Heart left ventricle (tissue), 16 donors: ENCODE results near the gene SRC. TPM values are rescaled to one million over a fixed set of nuclear protein-coding genes. Genes with fewer than 3 reads are reported as not detected.

Source experiments
- ATAC-seq, 4 donors: fragments of 200-7000 bp; cut with Tn5 transposase; one replicate each; pipeline ENCODE4 v1.9.1; 2020 to 2022; ENCODE audit warnings: moderate library complexity in 4 of 4, mild to moderate bottlenecking in 3 of 4, moderate number of reproducible peaks in 1 of 4
- DNase-seq, 5 donors: peaks; one replicate each; pipeline ENCODE4 v3.0.0-alpha.2; 2020
- H3K27ac ChIP-seq, 12 donors: fragments of 200-600 bp; sonication (generic) in 4 of 12; one replicate each; pipeline versions ENCODE4 v1.5.0 to v1.8.0; 2016 to 2022; ENCODE audit warnings: mild to moderate bottlenecking in 2 of 12
- H3K27me3 ChIP-seq, 9 donors: fragments of 200-600 bp; sonication (generic) in 2 of 9; one replicate each; pipeline versions ENCODE4 v1.5.1 to v1.8.0; 2016 to 2022; ENCODE audit warnings: mild to moderate bottlenecking in 3 of 9
- H3K36me3 ChIP-seq, 9 donors: fragments of 200-600 bp; sonication (generic) in 2 of 9; one replicate each; pipeline versions ENCODE4 v1.5.0 to v1.8.0; 2018 to 2022; ENCODE audit warnings: mild to moderate bottlenecking in 2 of 9
- H3K4me1 ChIP-seq, 12 donors: fragments of 200-600 bp; sonication (generic) in 4 of 12; one replicate each; pipeline versions ENCODE4 v1.5.0 to v1.8.0; 2016 to 2022; ENCODE audit warnings: mild to moderate bottlenecking in 3 of 12
- H3K4me3 ChIP-seq, 12 donors: fragments of 200-600 bp; sonication (generic) in 4 of 12; one replicate each; pipeline versions ENCODE4 v1.5.0 to v1.8.0; 2017 to 2022; ENCODE audit warnings: mild to moderate bottlenecking in 9 of 12, moderate library complexity in 4 of 12
- H3K9me3 ChIP-seq, 12 donors: fragments of 200-600 bp; sonication (generic) in 4 of 12; one replicate each; pipeline versions ENCODE4 v1.5.0 to v1.8.0; 2016 to 2022; ENCODE audit warnings: mild to moderate bottlenecking in 1 of 12
- POLR2A ChIP-seq, 2 donors: fragments of 450-650 bp; IDR thresholded peaks; one replicate each; pipeline ENCODE4 v1.6.1; 2017; ENCODE audit warnings: antibody characterized with exemption in 2 of 2, mild to moderate bottlenecking in 2 of 2, moderate library complexity in 2 of 2
- WGBS, 4 donors: extraction: QIAGEN DNeasy Blood & Tissue Kit in 2 of 4; methylation state at CpG; one replicate each; pipeline versions ENCODE4 v1.1.5 to v1.1.7; 2013 to 2018; 5-methylcytosine and 5-hydroxymethylcytosine counted together
- intact Hi-C, 10 donors: fragments of 100-400 bp; cut with DNase I; formaldehyde crosslinking; loops; one replicate each; pipeline versions ENCODE4 v1.11.1 to v1.14.2; 2022
- polyA plus RNA-seq, 2 donors: library from polyadenylated mRNA; stranded (reverse); fragments of 200-250 nt; gene quantifications; one replicate each; pipeline ENCODE4 v1.2.3, GENCODE V29; 2013
- total RNA-seq, 9 donors: library from RNA; depleted of rRNA in 2 of 9; stranded (reverse); fragments of >200 nt in 2 of 9; fragmentation: NEBNext Ultra II Directional in 3 of 9; extraction: Animal tissue kit (Norgen Biotek cat#: 25700) in 3 of 9; gene quantifications; one replicate each; pipeline versions ENCODE4 v1.1.0 to v1.2.4, GENCODE V29; 2016 to 2023
- TF ChIP-seq, protein P1 (sequence below), 12 donors: fragments of 200-600 bp; sonication (generic) in 4 of 12; IDR thresholded peaks; one replicate each; pipeline versions ENCODE4 v1.5.0 to v1.8.0; 2018 to 2022; ENCODE audit warnings: antibody characterized with exemption in 12 of 12, mild to moderate bottlenecking in 5 of 12
- donor health status: ischemic (EF 13 %, LVEDD 7.1; RV severe dilation, severe dysfunction).
- donor health status: healthy with polysubstance abuse.
- donor health status: DM: no; HTN: yes; CAD: no.
- donor health status: DM: no; HTN: no; CAD: no.
- donor health status: ischemic (EF 25% LVEDD 6.9; RV normal size, moderate dysfunction).
- donor health status: ischemic (EF 25% LVEDD 5.7; RV mildly dilated, moderate dysfunction).
- donor health status: healthy.
- donor health status: DM: yes; HTN: yes; CAD: no.
- donor health status: ischemic (EF 35%, LVEDD 5.7; RV mildly dilated, moderate dysfunction).
- donor health status: nonischemic (EF 11% LVEDD 7.7; RV severe dilation, severe dysfunction).
- donor health status: DM: yes; HTN: yes; CAD: no.
- donor health status: PGD.
- donor health status: ischemic (EF 29% LVEDD 5.4; RV normal size, mild dysfunction).
- donor health status: nonischemic (EF 23%, LVEDD 6.1; RV moderate dilation, normal function).

Gene SRC
- total and polyA plus RNA-seq, 11 donors: 2.5 to 19.9 (median 5.1) TPM

GRCh38 chr20:37301558-37301957, 44.4 kb upstream of the SRC start:
- DNase-seq: no peak
- H3K9me3 ChIP-seq: no peaks in the 10 kb centered on the region
- peaks cover 0 to 28% (median 20%) of the 10 kb centered on the region in 12 donors for H3K4me1 ChIP-seq
- no peak for ATAC-seq
- no peak for TF ChIP-seq POLR2A (IDR thresholded peaks at IDR 0.05)
- TF ChIP-seq, protein P1, sequence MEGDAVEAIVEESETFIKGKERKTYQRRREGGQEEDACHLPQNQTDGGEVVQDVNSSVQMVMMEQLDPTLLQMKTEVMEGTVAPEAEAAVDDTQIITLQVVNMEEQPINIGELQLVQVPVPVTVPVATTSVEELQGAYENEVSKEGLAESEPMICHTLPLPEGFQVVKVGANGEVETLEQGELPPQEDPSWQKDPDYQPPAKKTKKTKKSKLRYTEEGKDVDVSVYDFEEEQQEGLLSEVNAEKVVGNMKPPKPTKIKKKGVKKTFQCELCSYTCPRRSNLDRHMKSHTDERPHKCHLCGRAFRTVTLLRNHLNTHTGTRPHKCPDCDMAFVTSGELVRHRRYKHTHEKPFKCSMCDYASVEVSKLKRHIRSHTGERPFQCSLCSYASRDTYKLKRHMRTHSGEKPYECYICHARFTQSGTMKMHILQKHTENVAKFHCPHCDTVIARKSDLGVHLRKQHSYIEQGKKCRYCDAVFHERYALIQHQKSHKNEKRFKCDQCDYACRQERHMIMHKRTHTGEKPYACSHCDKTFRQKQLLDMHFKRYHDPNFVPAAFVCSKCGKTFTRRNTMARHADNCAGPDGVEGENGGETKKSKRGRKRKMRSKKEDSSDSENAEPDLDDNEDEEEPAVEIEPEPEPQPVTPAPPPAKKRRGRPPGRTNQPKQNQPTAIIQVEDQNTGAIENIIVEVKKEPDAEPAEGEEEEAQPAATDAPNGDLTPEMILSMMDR (IDR thresholded peaks at IDR 0.05): no peak
- intact Hi-C loops: no loop called here
- WGBS, 4 donors: 94 to 98% (median 95%) methylated on average over 3 of the region's 3 CpGs
- no peak overlapping the region for H3K27ac ChIP-seq
- no peaks in the 10 kb centered on the region for H3K27me3 ChIP-seq
- H3K36me3 ChIP-seq: peaks cover 0 to 62% (median 37%) of the 10 kb centered on the region in 9 donors
- H3K4me3 ChIP-seq: no peak overlapping the region

GRCh38 chr20:37302981-37303380, 43.0 kb upstream of the SRC start:
- peaks cover 0 to 29% (median 12%) of the 10 kb centered on the region in 12 donors for H3K4me1 ChIP-seq
- TF ChIP-seq POLR2A (IDR thresholded peaks at IDR 0.05): no peak
- TF ChIP-seq, protein P1 (IDR thresholded peaks at IDR 0.05): no peak
- H3K27ac ChIP-seq: no peak overlapping the region
- DNase-seq (no peak), ATAC-seq (no peak)
- H3K27me3 ChIP-seq: no peaks in the 10 kb centered on the region
- WGBS, 4 donors: 89 to 97% (median 93%) methylated on average over 2 of the region's 2 CpGs
- H3K36me3 ChIP-seq: peaks cover 0 to 69% (median 42%) of the 10 kb centered on the region in 9 donors
- intact Hi-C loops: no loop called here
- H3K4me3 ChIP-seq: no peak overlapping the region
- no peaks in the 10 kb centered on the region for H3K9me3 ChIP-seq

DNA sequence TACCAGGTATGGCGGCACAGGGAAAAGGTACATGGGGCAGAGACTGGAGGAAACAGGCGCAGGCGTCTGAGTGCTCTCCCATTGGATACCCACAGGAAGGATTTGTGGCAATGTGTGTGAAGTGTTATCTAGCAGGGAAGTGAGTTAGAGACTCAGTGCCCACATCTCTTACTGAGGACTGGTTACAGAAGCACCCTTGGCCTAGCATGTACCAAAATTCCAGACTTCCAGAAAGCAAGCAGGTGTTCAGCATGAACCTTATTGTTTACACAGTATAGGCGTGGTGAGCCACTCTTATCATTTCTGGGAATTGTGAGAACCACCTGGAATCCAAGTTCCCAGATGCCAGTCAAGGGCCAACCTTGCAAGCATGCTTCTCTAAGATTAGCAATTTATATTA, 42.3 kb upstream of the SRC start:
- Histone ChIP-seq H3K27me3 (no peaks in the 10 kb centered on the region), H3K4me3 (no peak overlapping the region), H3K27ac (no peak overlapping the region), H3K9me3 (no peaks in the 10 kb centered on the region), H3K4me1 (peaks cover 0 to 34% (median 13%) of the 10 kb centered on the region in 12 donors), H3K36me3 (peaks cover 0 to 73% (median 43%) of the 10 kb centered on the region in 9 donors)
- no peak for DNase-seq
- TF ChIP-seq, protein P1 (IDR thresholded peaks at IDR 0.05): no peak
- no peak for TF ChIP-seq POLR2A (IDR thresholded peaks at IDR 0.05)
- intact Hi-C loops: no loop called here
- WGBS, 4 donors: 90 to 94% (median 93%) methylated on average over 4 of the region's 4 CpGs
- no peak for ATAC-seq

DNA sequence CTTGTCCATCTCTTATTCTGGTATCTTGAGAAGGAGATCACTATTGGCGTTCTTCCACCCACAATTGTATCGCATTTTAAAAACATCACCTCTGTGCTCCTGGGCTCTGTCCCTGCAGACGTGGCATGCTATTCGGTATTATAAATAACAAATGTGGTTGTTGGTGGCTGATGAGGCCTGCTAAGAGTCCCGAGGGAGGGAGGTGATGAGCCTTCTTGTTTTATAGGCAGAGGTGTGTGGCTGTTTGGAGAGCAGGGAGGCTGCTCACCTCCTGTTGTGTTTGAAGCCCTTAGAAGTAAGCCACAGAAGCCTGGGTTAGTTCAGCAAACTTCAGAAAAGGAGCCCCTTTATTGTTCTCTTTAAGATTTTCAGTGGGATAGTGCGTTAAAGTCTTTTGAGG, 40.9 kb upstream of the SRC start:
- WGBS, 4 donors: 76 to 81% (median 79%) methylated on average over 6 of the region's 6 CpGs
- no peak for TF ChIP-seq POLR2A (IDR thresholded peaks at IDR 0.05)
- TF ChIP-seq, protein P1 (IDR thresholded peaks at IDR 0.05): no peak
- intact Hi-C loops: no loop called here
- Histone ChIP-seq H3K4me1 (peaks cover 0 to 39% (median 6%) of the 10 kb centered on the region in 12 donors), H3K27ac (peak overlapping the region in 1 of 12 donors; percentile 29), H3K4me3 (no peak overlapping the region), H3K9me3 (no peaks in the 10 kb centered on the region), H3K36me3 (peaks cover 0 to 74% (median 52%) of the 10 kb centered on the region in 9 donors), H3K27me3 (no peaks in the 10 kb centered on the region)
- ATAC-seq: no peak
- DNase-seq: no peak
